CD8-positive, alpha-beta memory T cell (primary cell): ENCODE measurements around the gene RBBP5. TPM values are rescaled to one million over a fixed set of nuclear protein-coding genes. Genes with fewer than 3 reads are reported as not detected.

Source experiments
- CTCF ChIA-PET: fragments of 350-600 bp; sonication (Branson Sonifier 250); formaldehyde crosslinking; loops from one replicate; lab custom pipeline; 2021; ENCODE audit warnings: antibody characterized with exemption; lab: Charles Lee
- POLR2A ChIA-PET: fragments of 350-600 bp; sonication (Branson Sonifier 250); formaldehyde crosslinking; loops from one replicate; lab custom pipeline; 2021; ENCODE audit warnings: antibody characterized with exemption; lab: Charles Lee
- DNase-seq, 5 donors: peaks; one replicate each; pipeline versions ENCODE4 v3.0.0 to v3.0.0-alpha.2; 2020 to 2022; ENCODE audit warnings: mixed read lengths in 1 of 5
- H3K27ac ChIP-seq: one replicate; pipeline ENCODE4 v1.7.0; 2013; ENCODE audit warnings: low read depth, mild to moderate bottlenecking, low read length, moderate library complexity
- H3K27me3 ChIP-seq: 2 replicates; pipeline ENCODE4 v1.7.0; 2013; ENCODE audit warnings: low read length, mild to moderate bottlenecking; ENCODE audit not compliant: insufficient read depth, poor library complexity, severe bottlenecking
- H3K36me3 ChIP-seq: 2 replicates; pipeline ENCODE4 v1.7.0; 2013; ENCODE audit warnings: mild to moderate bottlenecking, low read length, moderate library complexity; ENCODE audit not compliant: insufficient read depth
- H3K4me1 ChIP-seq: 2 replicates; pipeline ENCODE4 v1.7.0; 2013; ENCODE audit warnings: mild to moderate bottlenecking, low read length, moderate library complexity; ENCODE audit not compliant: insufficient read depth
- H3K4me3 ChIP-seq: 2 replicates; pipeline ENCODE4 v1.7.0; 2013; ENCODE audit warnings: mild to moderate bottlenecking, low read length
- H3K9me3 ChIP-seq: 2 replicates; pipeline ENCODE4 v1.7.0; 2013; ENCODE audit warnings: mild to moderate bottlenecking, low read length
- H3K27ac Mint-ChIP-seq, 8 donors: one replicate each; pipeline ENCODE4 v1.8.0; 2020 to 2021; ENCODE audit warnings: mixed read lengths in 8 of 8, mild to moderate bottlenecking in 6 of 8, inconsistent platforms in 3 of 8, moderate library complexity in 3 of 8
- H3K27me3 Mint-ChIP-seq, 2 donors: one replicate each; pipeline ENCODE4 v1.8.0; 2020 to 2021; ENCODE audit warnings: mixed read lengths in 2 of 2, mild to moderate bottlenecking in 1 of 2, moderate library complexity in 1 of 2
- H3K36me3 Mint-ChIP-seq, 3 donors: one replicate each; pipeline ENCODE4 v1.8.0; 2020 to 2021; ENCODE audit warnings: mixed read lengths in 3 of 3, inconsistent platforms in 1 of 3, mild to moderate bottlenecking in 1 of 3
- H3K4me1 Mint-ChIP-seq, 3 donors: one replicate each; pipeline ENCODE4 v1.8.0; 2020 to 2021; ENCODE audit warnings: mixed read lengths in 3 of 3, inconsistent platforms in 1 of 3, mild to moderate bottlenecking in 1 of 3
- H3K4me3 Mint-ChIP-seq, 7 donors: one replicate each; pipeline ENCODE4 v1.8.0; 2020 to 2021; ENCODE audit warnings: mixed read lengths in 7 of 7, mild to moderate bottlenecking in 6 of 7, moderate library complexity in 4 of 7, inconsistent platforms in 2 of 7
- H3K9me3 Mint-ChIP-seq, 5 donors: one replicate each; pipeline ENCODE4 v1.8.0; 2020 to 2022; ENCODE audit warnings: mixed read lengths in 5 of 5, mild to moderate bottlenecking in 3 of 5, moderate library complexity in 2 of 5, inconsistent platforms in 1 of 5
- polyA plus RNA-seq: library from polyadenylated mRNA; unstranded; fragments of 300-500 nt; fragmentation: Illumina TruSeq; gene quantifications from one replicate; pipeline ENCODE4 v1.2.3, GENCODE V29; 2021
- total RNA-seq, 2 experiments: library from RNA; stranded (reverse); gene quantifications; one replicate each; pipeline ENCODE4 v1.2.3, GENCODE V29; 2021

Gene RBBP5
- total and polyA plus RNA-seq, 3 experiments from 2014 or later, result 20.8 to 30.8 (median 27.5) TPM

DNA sequence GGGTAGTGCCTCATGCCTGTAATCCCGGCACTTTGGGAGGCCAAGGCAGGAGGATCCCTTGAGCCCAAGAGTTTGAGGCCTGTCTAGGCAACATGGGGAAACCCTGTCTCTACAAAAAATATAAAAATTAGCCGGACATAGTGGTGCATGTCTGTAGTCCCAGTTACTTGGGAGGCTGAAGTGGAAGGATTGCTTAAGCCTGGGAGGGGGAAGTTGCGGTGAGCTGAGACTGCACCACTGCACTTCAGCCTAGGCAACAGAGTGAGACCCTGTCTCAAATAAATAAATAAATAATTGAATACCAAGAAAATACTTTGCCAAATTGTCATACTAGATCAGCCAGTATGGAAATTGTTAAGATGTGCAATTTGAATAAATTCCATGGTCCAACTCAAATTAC lies 5.9 kb upstream of the RBBP5 start:
- Mint-ChIP-seq H3K4me3 (no peak overlapping the region), H3K27me3 (peaks cover 0 to 5% of the 10 kb centered on the region in 2 donors), H3K36me3 (no peaks in the 10 kb centered on the region), H3K9me3 (no peaks in the 10 kb centered on the region), H3K27ac (no peak overlapping the region), H3K4me1 (peaks cover 3 to 9% (median 6%) of the 10 kb centered on the region in 3 donors)
- Histone ChIP-seq H3K9me3 (no peaks in the 10 kb centered on the region), H3K27me3 (no peaks in the 10 kb centered on the region), H3K4me1 (peaks cover 7% of the 10 kb centered on the region), H3K36me3 (no peaks in the 10 kb centered on the region), H3K27ac (no peak overlapping the region), H3K4me3 (no peak overlapping the region)
- DNase-seq, result no peak
- POLR2A ChIA-PET, result no interaction called here
- CTCF ChIA-PET, result no interaction called here

DNA sequence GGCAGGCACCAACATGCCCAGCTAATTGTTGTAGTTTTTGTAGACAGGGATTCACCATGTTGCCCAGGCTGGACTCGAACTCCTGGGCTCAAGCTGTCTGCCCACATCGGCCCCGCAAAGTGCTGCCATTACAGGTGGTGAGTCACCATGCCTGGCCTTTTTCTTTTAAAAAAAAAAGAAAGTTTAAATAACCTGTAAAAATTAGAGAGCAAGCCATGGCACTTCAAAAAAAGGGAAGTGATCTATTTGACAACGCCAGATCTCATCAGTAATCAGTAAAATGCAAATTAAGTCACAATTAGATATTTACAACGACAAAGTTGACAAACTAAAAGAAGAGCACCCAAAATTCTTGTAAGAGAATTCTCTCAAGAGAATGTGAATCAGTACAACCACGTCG lies 2.9 kb upstream of the RBBP5 start:
- Histone ChIP-seq H3K27ac (no peak overlapping the region), H3K27me3 (no peaks in the 10 kb centered on the region), H3K4me1 (peaks cover 25% of the 10 kb centered on the region), H3K4me3 (no peak overlapping the region), H3K9me3 (no peaks in the 10 kb centered on the region), H3K36me3 (no peaks in the 10 kb centered on the region)
- H3K27ac Mint-ChIP-seq, result peak overlapping the region in 1 of 8 donors; percentile 9
- H3K9me3 Mint-ChIP-seq, result no peaks in the 10 kb centered on the region
- ChIA-PET CTCF (interaction anchor here (1.3 to 1.8 kb wide), 2 partner anchors 16 to 131 kb away, joined by 4 to 8 read pairs; no protein-coding TSS in a partner anchor), POLR2A (no interaction called here)
- H3K27me3 Mint-ChIP-seq, result peaks cover 0 to under 1% of the 10 kb centered on the region in 2 donors
- H3K36me3 Mint-ChIP-seq, result peaks cover 0 to 16% (median 1%) of the 10 kb centered on the region in 3 donors
- H3K4me3 Mint-ChIP-seq, result peak overlapping the region in 2 of 7 donors; percentile 18 to 22
- no peak for DNase-seq
- peaks cover 29 to 38% (median 35%) of the 10 kb centered on the region in 3 donors for H3K4me1 Mint-ChIP-seq

DNA sequence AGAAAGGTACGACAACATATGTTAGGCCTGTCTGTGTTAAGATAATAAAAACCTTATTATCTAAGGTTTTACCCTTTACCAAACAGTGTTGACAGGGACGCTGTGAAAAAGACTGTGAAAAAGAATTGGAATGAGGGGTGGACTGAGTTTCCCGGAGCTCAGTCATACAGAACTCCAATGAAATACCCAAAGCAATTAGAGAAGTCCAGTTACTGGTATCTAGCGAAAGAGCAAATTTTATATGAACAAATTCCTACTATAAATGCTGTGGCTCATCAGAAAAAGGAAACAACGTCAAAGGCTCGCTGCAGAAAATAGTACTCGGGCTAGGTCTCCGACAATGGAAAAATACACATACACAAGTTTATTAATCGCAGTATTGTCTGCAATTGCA lies 708 bp upstream of the RBBP5 start:
- no peaks in the 10 kb centered on the region for H3K27me3 ChIP-seq
- CTCF ChIA-PET, result interaction anchor here (1.2 to 3.3 kb wide), 4 partner anchors 17 to 134 kb away, joined by 3 to 14 read pairs (median 10); partner anchors contain the start of gene TMCC2
- Mint-ChIP-seq H3K4me1 (peaks cover 42 to 56% (median 48%) of the 10 kb centered on the region in 3 donors), H3K4me3 (peak overlapping the region; percentile 94 to 99 (median 98)), H3K9me3 (no peaks in the 10 kb centered on the region), H3K27ac (peak overlapping the region; percentile 97 to 100 (median 100)), H3K27me3 (no peaks in the 10 kb centered on the region), H3K36me3 (peaks cover 0 to 28% (median 1%) of the 10 kb centered on the region in 3 donors)
- no peaks in the 10 kb centered on the region for H3K36me3 ChIP-seq
- no peak for DNase-seq
- peak overlapping the region; percentile 99 for H3K4me3 ChIP-seq
- POLR2A ChIA-PET, result interaction anchor here (1.2 kb wide), 1 partner anchor 25 kb away, joined by 3 read pairs; no protein-coding TSS in a partner anchor
- peak overlapping the region; percentile 89 for H3K27ac ChIP-seq
- peaks cover 31% of the 10 kb centered on the region for H3K4me1 ChIP-seq
- no peaks in the 10 kb centered on the region for H3K9me3 ChIP-seq

DNA sequence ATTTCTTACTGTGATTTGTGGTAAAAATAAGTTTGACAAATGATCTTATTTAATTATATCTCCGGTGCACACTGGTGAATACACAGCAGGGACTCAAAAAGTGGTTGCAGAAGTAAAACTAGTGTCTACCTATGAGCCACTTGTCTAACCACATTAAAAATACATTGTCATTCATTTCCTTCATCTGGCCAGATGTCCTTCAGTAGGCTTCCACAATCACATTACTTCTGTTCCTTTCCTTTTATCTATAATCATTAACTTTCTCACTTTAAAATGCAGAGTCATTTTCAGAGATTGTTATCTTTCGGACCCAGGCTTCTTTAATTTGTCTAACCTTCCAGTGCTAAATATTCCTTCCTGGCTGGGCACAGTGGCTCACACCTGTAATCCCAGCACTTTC lies 3.0 kb downstream of the RBBP5 start:
- H3K9me3 ChIP-seq, result no peaks in the 10 kb centered on the region
- Mint-ChIP-seq H3K27me3 (no peaks in the 10 kb centered on the region), H3K4me1 (peaks cover 52 to 78% (median 68%) of the 10 kb centered on the region in 3 donors), H3K36me3 (peaks cover 0 to 54% (median 6%) of the 10 kb centered on the region in 3 donors), H3K4me3 (peak overlapping the region in 6 of 7 donors; percentile 24 to 67 (median 40)), H3K9me3 (no peaks in the 10 kb centered on the region), H3K27ac (peak overlapping the region in 2 of 8 donors; percentile 6 to 72)
- peaks cover 12% of the 10 kb centered on the region for H3K36me3 ChIP-seq
- H3K4me3 ChIP-seq, result no peak overlapping the region
- H3K4me1 ChIP-seq, result peaks cover 31% of the 10 kb centered on the region
- POLR2A ChIA-PET, result no interaction called here
- H3K27me3 ChIP-seq, result no peaks in the 10 kb centered on the region
- H3K27ac ChIP-seq, result no peak overlapping the region
- CTCF ChIA-PET, result interaction anchor here (2.7 kb wide), 1 partner anchor 23 kb away, joined by 10 read pairs; no protein-coding TSS in a partner anchor
- DNase-seq, result no peak

DNA sequence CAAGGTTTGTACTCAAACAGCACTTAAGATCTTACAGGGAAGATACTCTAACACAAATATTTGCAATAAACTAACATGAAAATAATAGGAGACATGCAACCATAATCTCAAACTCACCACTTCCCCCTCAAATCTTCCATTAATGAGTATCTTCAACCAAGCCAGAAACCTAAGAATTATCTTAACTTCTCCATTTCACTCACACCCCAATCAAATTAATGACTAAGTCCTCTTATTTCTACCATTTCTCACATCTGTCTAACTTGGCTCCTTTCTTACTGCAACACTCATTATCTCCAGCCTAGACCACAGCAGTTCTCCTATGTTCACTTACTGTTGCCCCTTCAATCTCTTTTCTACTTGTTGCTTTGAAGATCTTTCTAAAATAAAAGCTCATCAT lies 10.4 kb downstream of the RBBP5 start:
- no peaks in the 10 kb centered on the region for H3K27me3 Mint-ChIP-seq
- H3K4me3 Mint-ChIP-seq, result no peak overlapping the region
- no peaks in the 10 kb centered on the region for H3K9me3 Mint-ChIP-seq
- no peaks in the 10 kb centered on the region for H3K9me3 ChIP-seq
- H3K4me3 ChIP-seq, result no peak overlapping the region
- peak overlapping the region in 1 of 8 donors; percentile 6 for H3K27ac Mint-ChIP-seq
- ChIA-PET POLR2A (no interaction called here), CTCF (interaction anchor here (0.9 to 1.0 kb wide), 2 partner anchors 10 to 30 kb away, joined by 3 read pairs; partner anchors contain the start of gene RBBP5)
- H3K36me3 Mint-ChIP-seq, result peaks cover 0 to 72% (median 13%) of the 10 kb centered on the region in 3 donors
- no peak overlapping the region for H3K27ac ChIP-seq
- no peak for DNase-seq
- no peaks in the 10 kb centered on the region for H3K27me3 ChIP-seq
- peaks cover 24% of the 10 kb centered on the region for H3K36me3 ChIP-seq
- H3K4me1 ChIP-seq, result no peaks in the 10 kb centered on the region
- peaks cover 18 to 43% (median 41%) of the 10 kb centered on the region in 3 donors for H3K4me1 Mint-ChIP-seq

DNA sequence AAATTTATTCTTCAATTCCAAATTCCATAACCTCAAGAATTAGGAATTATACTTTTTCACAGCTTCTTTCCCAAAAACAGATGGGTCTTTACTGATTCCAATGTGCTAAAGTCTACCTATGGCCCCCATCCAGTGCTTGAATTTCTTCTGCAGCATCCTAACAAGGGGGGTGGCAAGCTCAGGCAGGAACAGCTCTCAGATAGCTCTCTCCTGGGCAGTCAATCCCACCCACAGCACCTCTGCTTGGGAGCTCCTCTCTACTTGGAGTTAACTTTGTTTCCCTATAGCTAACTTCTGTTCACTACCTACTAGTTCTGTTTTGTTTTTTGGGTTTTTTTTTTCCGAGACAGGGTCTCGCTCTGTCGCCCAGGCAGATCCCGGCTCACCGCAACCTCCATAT lies 12.1 kb downstream of the RBBP5 start:
- peaks cover 33% of the 10 kb centered on the region for H3K36me3 ChIP-seq
- no peaks in the 10 kb centered on the region for H3K9me3 ChIP-seq
- ChIA-PET POLR2A (interaction anchor here (0.7 kb wide), 1 partner anchor 245 kb away, joined by 3 read pairs; no protein-coding TSS in a partner anchor), CTCF (interaction anchor here (1.2 kb wide), 2 partner anchors 12 to 32 kb away, joined by 4 to 5 read pairs; partner anchors contain the start of gene RBBP5)
- no peak overlapping the region for H3K27ac Mint-ChIP-seq
- H3K4me1 ChIP-seq, result no peaks in the 10 kb centered on the region
- DNase-seq, result no peak
- no peaks in the 10 kb centered on the region for H3K27me3 Mint-ChIP-seq
- H3K9me3 Mint-ChIP-seq, result no peaks in the 10 kb centered on the region
- no peak overlapping the region for H3K4me3 Mint-ChIP-seq
- H3K36me3 Mint-ChIP-seq, result peaks cover 6 to 76% (median 19%) of the 10 kb centered on the region in 3 donors
- peaks cover 17 to 36% (median 27%) of the 10 kb centered on the region in 3 donors for H3K4me1 Mint-ChIP-seq
- H3K27ac ChIP-seq, result no peak overlapping the region
- no peak overlapping the region for H3K4me3 ChIP-seq
- H3K27me3 ChIP-seq, result no peaks in the 10 kb centered on the region

DNA sequence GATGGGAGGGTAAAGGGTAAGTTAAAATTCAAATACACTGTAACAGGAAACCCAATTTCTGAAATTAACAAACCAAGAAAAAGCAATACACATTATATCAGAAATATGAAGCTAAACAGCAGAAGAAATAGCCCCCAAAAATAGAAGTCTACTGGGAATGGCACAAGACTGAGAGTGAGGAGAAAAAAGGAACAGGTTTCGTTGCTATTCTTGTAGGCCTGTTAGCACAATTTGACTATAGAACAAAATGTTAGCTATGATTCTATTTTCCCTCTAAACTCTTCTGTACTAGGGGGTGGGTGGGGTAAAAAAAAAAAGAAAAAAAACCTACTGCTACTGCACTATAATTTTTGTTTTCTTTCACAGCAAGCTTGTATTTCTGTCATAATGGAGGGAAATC lies 12.5 kb downstream of the RBBP5 start:
- H3K4me1 Mint-ChIP-seq, result peaks cover 17 to 36% (median 26%) of the 10 kb centered on the region in 3 donors
- no peaks in the 10 kb centered on the region for H3K9me3 Mint-ChIP-seq
- no peak overlapping the region for H3K27ac ChIP-seq
- no peak for DNase-seq
- CTCF ChIA-PET, result interaction anchor here (1.2 kb wide), 1 partner anchor 12 kb away, joined by 5 read pairs; the partner anchor contains the start of gene RBBP5
- H3K4me3 Mint-ChIP-seq, result no peak overlapping the region
- peaks cover 32% of the 10 kb centered on the region for H3K36me3 ChIP-seq
- POLR2A ChIA-PET, result interaction anchor here (0.7 kb wide), 1 partner anchor 245 kb away, joined by 3 read pairs; no protein-coding TSS in a partner anchor
- H3K36me3 Mint-ChIP-seq, result peaks cover 6 to 75% (median 19%) of the 10 kb centered on the region in 3 donors
- no peaks in the 10 kb centered on the region for H3K9me3 ChIP-seq
- no peaks in the 10 kb centered on the region for H3K27me3 ChIP-seq
- H3K4me1 ChIP-seq, result no peaks in the 10 kb centered on the region
- H3K27ac Mint-ChIP-seq, result peak overlapping the region in 3 of 8 donors; percentile 8 to 59 (median 13)
- no peak overlapping the region for H3K4me3 ChIP-seq
- H3K27me3 Mint-ChIP-seq, result no peaks in the 10 kb centered on the region

DNA sequence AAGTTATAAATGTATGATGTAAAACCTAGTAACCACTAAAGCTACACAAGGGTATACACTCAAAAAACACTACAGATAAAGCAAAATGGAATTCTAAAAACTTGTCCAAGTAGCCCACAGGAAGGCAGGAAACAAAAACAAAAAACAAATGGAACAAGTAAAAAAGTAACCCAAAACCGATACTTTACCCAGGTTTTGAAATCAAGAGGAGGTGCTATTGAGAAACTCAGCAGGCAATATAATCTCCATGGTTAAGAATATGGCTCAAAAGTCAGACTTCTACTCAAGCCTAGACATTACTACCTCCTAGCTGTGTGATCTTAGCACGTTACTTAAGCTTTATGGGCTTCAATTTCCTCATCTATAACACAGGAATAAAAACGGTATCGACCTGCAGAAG lies 13.3 kb downstream of the RBBP5 start:
- no peak for DNase-seq
- Mint-ChIP-seq H3K9me3 (no peaks in the 10 kb centered on the region), H3K27me3 (no peaks in the 10 kb centered on the region), H3K4me3 (no peak overlapping the region), H3K27ac (peak overlapping the region in 1 of 8 donors; percentile 47), H3K4me1 (peaks cover 20 to 36% (median 26%) of the 10 kb centered on the region in 3 donors), H3K36me3 (peaks cover 6 to 78% (median 24%) of the 10 kb centered on the region in 3 donors)
- H3K9me3 ChIP-seq, result no peaks in the 10 kb centered on the region
- H3K4me3 ChIP-seq, result no peak overlapping the region
- peaks cover 34% of the 10 kb centered on the region for H3K36me3 ChIP-seq
- no peaks in the 10 kb centered on the region for H3K4me1 ChIP-seq
- H3K27me3 ChIP-seq, result no peaks in the 10 kb centered on the region
- H3K27ac ChIP-seq, result no peak overlapping the region
- ChIA-PET POLR2A (interaction anchor here (0.5 kb wide), 1 partner anchor 164 kb away, joined by 3 read pairs; no protein-coding TSS in a partner anchor), CTCF (interaction anchor here (1.2 kb wide), 1 partner anchor 13 kb away, joined by 5 read pairs; the partner anchor contains the start of gene RBBP5)
